COLO668 (cell line): ENCODE data around the gene UGT1A8.
"Not testable (repeated sequence)": the region's sequence is repeated elsewhere in the genome, so short reads cannot be mapped to it uniquely, and the experiment has no call there.

Experiments used
- DNase-seq: peaks from one replicate; lab custom pipeline; 2025; ENCODE audit not compliant: unreplicated experiment; lab: John Stamatoyannopoulos, UW

The UGT1A8 gene

GRCh38 chr2:233681521-233682099, 64.2 kb downstream of the UGT1A8 start, which contains the start of gene UGT1A7:
Gene UGT1A7 (plus strand): TSS chr2:233681901. CDS start chr2:233681938, 37 bp downstream.
- no peak for DNase-seq

GRCh38 chr2:233684640-233685039, 67.2 kb downstream of the UGT1A8 start:
- DNase-seq: no peak

- DNase-seq: no peak
Measured at GRCh38 chr2:233686928-233687327, 69.5 kb downstream of the UGT1A8 start.

GRCh38 chr2:233688341-233688740, 70.9 kb downstream of the UGT1A8 start:
- DNase-seq: no peak

- no peak for DNase-seq
Measured at GRCh38 chr2:233689031-233689430, 71.6 kb downstream of the UGT1A8 start.

- no peak for DNase-seq
Measured at GRCh38 chr2:233689501-233689900, 72.1 kb downstream of the UGT1A8 start.

- DNase-seq: no peak
Measured at GRCh38 chr2:233690444-233690843, 73.0 kb downstream of the UGT1A8 start.

GRCh38 chr2:233691443-233692433, 74.3 kb downstream of the UGT1A8 start:
- DNase-seq: no peak

- DNase-seq: no peak
Measured at GRCh38 chr2:233692648-233693047, 75.2 kb downstream of the UGT1A8 start, which contains the start of gene UGT1A6. Gene UGT1A6 (plus strand): TSS chr2:233692890. CDS start chr2:233693005, 115 bp downstream.

- no peak for DNase-seq
Measured at GRCh38 chr2:233693963-233694362, 76.5 kb downstream of the UGT1A8 start.

GRCh38 chr2:233698740-233699139, 81.3 kb downstream of the UGT1A8 start:
- DNase-seq: no peak

GRCh38 chr2:233699424-233700027, 82.1 kb downstream of the UGT1A8 start:
- no peak for DNase-seq

GRCh38 chr2:233700028-233700635, 82.7 kb downstream of the UGT1A8 start:
- DNase-seq: no peak

- not testable (repeated sequence) for DNase-seq
Measured at GRCh38 chr2:233700842-233701241, 83.4 kb downstream of the UGT1A8 start.

GRCh38 chr2:233702238-233702637, 84.8 kb downstream of the UGT1A8 start:
- DNase-seq: no peak

- no peak for DNase-seq
Measured at GRCh38 chr2:233705911-233706506, 88.6 kb downstream of the UGT1A8 start.

GRCh38 chr2:233706720-233707119, 89.3 kb downstream of the UGT1A8 start:
- no peak for DNase-seq

GRCh38 chr2:233707940-233708644, 90.7 kb downstream of the UGT1A8 start:
- no peak for DNase-seq

GRCh38 chr2:233708942-233709341, 91.5 kb downstream of the UGT1A8 start:
- DNase-seq: no peak
